Activated T-cell treated with anti-CD3 and anti-CD28 coated beads for 1 hour (primary cell): ENCODE data around the gene ARMC3.

Experiments
- DNase-seq: peaks from one replicate; pipeline ENCODE4 v3.0.0-alpha.2; 2020; ENCODE audit warnings: low read depth

ARMC3 gene

DNA sequence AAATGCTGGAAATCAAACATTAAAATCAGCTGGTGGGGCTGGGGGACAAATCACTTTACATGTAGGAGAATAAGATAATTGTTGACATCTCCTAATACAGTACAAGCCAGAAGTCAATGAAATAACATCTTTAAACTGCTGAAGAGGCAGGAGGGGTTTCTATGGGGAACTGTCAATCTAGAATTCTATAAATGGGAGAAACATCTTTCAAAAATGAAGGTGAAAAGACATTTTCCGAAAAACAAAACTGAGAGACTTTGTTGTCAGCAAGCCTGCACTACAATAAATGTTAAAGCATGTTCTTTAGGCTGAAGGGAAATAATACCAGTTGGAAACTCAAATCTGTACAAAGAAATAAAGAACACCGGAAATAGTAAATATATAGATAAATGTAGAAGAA lies 150.3 kb downstream of the ARMC3 start:
- no peak for DNase-seq

DNA sequence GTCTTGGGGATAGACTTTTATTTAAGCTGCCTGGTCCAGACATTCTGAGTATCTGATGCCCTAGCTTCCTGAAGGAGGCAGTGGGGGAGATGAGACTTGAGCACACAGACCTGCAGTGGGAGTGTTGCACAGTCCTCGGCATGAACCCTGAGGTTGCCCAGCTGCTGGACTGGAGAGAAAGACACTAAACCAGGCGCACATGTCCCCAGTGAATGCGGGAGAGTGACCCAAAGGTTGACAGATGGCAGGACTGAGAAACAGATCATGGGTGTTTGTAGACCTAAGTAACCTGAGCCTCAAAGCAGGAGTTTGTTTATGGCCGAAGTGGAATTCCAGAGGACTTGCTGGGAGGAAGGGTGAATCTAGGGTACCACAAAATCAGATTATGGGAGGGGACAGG lies 151.8 kb downstream of the ARMC3 start:
- no peak for DNase-seq

DNA sequence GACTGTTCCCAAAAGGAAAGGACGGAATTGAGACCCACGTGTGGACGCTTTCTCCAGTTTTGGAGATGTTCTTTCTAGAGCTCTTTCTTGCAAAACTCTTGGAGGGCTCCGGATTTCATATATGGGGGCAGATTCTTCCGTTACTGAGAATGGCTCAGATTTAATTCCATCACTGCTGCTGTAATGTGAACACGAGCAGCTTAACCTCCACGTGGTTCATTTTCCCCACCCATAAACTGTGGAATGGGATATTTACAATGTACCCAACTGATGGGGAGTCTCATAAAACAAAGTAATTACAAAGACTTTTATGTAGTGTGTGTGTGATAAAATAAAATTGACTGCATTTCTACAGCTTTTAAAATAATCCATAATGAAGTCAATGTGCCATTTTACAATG lies 152.4 kb downstream of the ARMC3 start:
- DNase-seq: no peak

DNA sequence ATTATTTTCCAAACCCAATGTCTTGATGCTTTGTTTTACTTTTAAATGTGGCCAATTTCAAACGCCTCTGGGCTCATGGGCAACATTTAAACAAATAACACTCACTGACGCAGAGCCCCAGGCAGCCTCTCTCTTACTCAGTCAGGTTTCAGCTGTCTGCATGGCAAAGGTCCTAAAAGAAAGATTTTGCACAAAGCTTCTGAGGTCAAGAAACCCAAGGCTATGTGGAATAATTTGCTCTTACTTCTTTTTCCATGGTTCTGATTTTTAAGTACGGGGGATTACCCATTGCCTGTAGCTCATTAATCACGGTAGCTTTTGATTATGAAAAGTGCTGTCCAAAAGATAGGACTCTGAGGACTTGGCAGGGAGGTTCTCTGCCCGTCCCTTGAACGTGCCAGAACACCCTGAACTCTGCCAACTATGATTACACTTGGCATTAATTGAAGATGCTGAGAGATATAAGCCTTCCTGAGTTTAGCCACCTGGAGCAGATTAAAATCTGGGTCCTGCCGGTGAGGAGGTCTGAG lies 153.4 kb downstream of the ARMC3 start:
- DNase-seq: no peak

DNA sequence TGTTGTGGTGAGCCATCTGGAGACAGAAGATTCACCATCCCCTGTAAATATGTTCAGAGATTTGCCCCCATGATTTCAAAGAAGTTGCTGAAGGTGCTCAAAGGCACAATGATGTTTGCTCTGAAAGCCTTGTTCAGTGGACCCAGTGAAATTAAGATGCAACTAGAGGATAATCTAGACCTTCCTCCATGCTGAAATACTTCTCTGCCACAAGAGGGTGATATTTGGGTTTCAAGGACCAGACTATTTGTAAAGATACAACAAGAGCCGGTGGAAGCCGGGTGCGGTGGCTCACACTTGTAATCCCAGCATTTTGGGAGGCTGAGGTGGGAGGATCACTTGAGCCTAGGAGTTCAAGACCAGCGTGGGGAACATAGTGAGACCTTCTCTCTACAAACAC lies 154.0 kb downstream of the ARMC3 start:
- no peak for DNase-seq
